ENCODE data around the gene CCDC50. TPM values are rescaled to one million over a fixed set of nuclear protein-coding genes. Genes with fewer than 3 reads are reported as not detected.

The CCDC50 gene
- total RNA-seq, 1 donor from 2014 or later, result 63.5 TPM

- H3K27ac Mint-ChIP-seq (ENCODE audit: unreplicated experiment), result no peak overlapping the region
- no peak for DNase-seq (ENCODE audit: low spot score)
- no peak for TF ChIP-seq CTCF (IDR thresholded peaks at IDR 0.05; ENCODE audit: unreplicated experiment)
- H3K27me3 Mint-ChIP-seq (ENCODE audit: unreplicated experiment), result peaks cover 1% of the 10 kb centered on the region
- no peak overlapping the region for H3K4me3 Mint-ChIP-seq (ENCODE audit: unreplicated experiment)
- peaks cover 28% of the 10 kb centered on the region for H3K36me3 Mint-ChIP-seq (ENCODE audit: low read depth, unreplicated experiment)
- H3K4me1 Mint-ChIP-seq (ENCODE audit: unreplicated experiment), result peaks cover 19% of the 10 kb centered on the region
- H3K9me3 Mint-ChIP-seq (ENCODE audit: unreplicated experiment), result no peaks in the 10 kb centered on the region
Observed at GRCh38 chr3:191358929-191359328, 29.7 kb downstream of the CCDC50 start.

GRCh38 chr3:191360620-191361019 lies 31.4 kb downstream of the CCDC50 start:
- no peak overlapping the region for H3K4me3 Mint-ChIP-seq (ENCODE audit: unreplicated experiment)
- H3K4me1 Mint-ChIP-seq (ENCODE audit: unreplicated experiment), result peaks cover 18% of the 10 kb centered on the region
- no peak for TF ChIP-seq CTCF (IDR thresholded peaks at IDR 0.05; ENCODE audit: unreplicated experiment)
- H3K27me3 Mint-ChIP-seq (ENCODE audit: unreplicated experiment), result no peaks in the 10 kb centered on the region
- no peak for DNase-seq (ENCODE audit: low spot score)
- no peaks in the 10 kb centered on the region for H3K9me3 Mint-ChIP-seq (ENCODE audit: unreplicated experiment)
- peaks cover 28% of the 10 kb centered on the region for H3K36me3 Mint-ChIP-seq (ENCODE audit: low read depth, unreplicated experiment)
- H3K27ac Mint-ChIP-seq (ENCODE audit: unreplicated experiment), result no peak overlapping the region

GRCh38 chr3:191361456-191361855 lies 32.3 kb downstream of the CCDC50 start:
- Mint-ChIP-seq H3K4me1 (ENCODE audit: unreplicated experiment) (peaks cover 19% of the 10 kb centered on the region), H3K27me3 (ENCODE audit: unreplicated experiment) (no peaks in the 10 kb centered on the region), H3K9me3 (ENCODE audit: unreplicated experiment) (no peaks in the 10 kb centered on the region), H3K27ac (ENCODE audit: unreplicated experiment) (no peak overlapping the region), H3K36me3 (ENCODE audit: low read depth, unreplicated experiment) (peaks cover 28% of the 10 kb centered on the region), H3K4me3 (ENCODE audit: unreplicated experiment) (no peak overlapping the region)
- DNase-seq (ENCODE audit: low spot score), result no peak
- TF ChIP-seq CTCF (IDR thresholded peaks at IDR 0.05; ENCODE audit: unreplicated experiment), result no peak

- Mint-ChIP-seq H3K36me3 (ENCODE audit: low read depth, unreplicated experiment) (peaks cover 28% of the 10 kb centered on the region), H3K27ac (ENCODE audit: unreplicated experiment) (no peak overlapping the region), H3K27me3 (ENCODE audit: unreplicated experiment) (no peaks in the 10 kb centered on the region), H3K4me1 (ENCODE audit: unreplicated experiment) (peaks cover 24% of the 10 kb centered on the region), H3K4me3 (ENCODE audit: unreplicated experiment) (no peak overlapping the region), H3K9me3 (ENCODE audit: unreplicated experiment) (no peaks in the 10 kb centered on the region)
- no peak for TF ChIP-seq CTCF (IDR thresholded peaks at IDR 0.05; ENCODE audit: unreplicated experiment)
- DNase-seq (ENCODE audit: low spot score), result no peak
Observed at GRCh38 chr3:191362037-191362436, 32.8 kb downstream of the CCDC50 start.

- no peaks in the 10 kb centered on the region for H3K27me3 Mint-ChIP-seq (ENCODE audit: unreplicated experiment)
- H3K4me3 Mint-ChIP-seq (ENCODE audit: unreplicated experiment), result no peak overlapping the region
- DNase-seq (ENCODE audit: low spot score), result no peak
- no peak overlapping the region for H3K27ac Mint-ChIP-seq (ENCODE audit: unreplicated experiment)
- H3K9me3 Mint-ChIP-seq (ENCODE audit: unreplicated experiment), result no peaks in the 10 kb centered on the region
- H3K36me3 Mint-ChIP-seq (ENCODE audit: low read depth, unreplicated experiment), result peaks cover 28% of the 10 kb centered on the region
- H3K4me1 Mint-ChIP-seq (ENCODE audit: unreplicated experiment), result peaks cover 24% of the 10 kb centered on the region
- TF ChIP-seq CTCF (IDR thresholded peaks at IDR 0.05; ENCODE audit: unreplicated experiment), result no peak
Observed at GRCh38 chr3:191362524-191363090, 33.4 kb downstream of the CCDC50 start.
